Keratinocyte (primary cell): ENCODE data around the gene ATL3.

Experiments used
- CTCF ChIP-seq, 3 experiments: IDR thresholded peaks in 1 of 3; conservative IDR thresholded peaks in 1 of 3; optimal IDR thresholded peaks in 1 of 3; 2 replicates in 2 of 3; 3 replicates in 1 of 3; pipeline versions ENCODE3 to v1.5.1; 2011; ENCODE audit warnings: low read length in 3 of 3, mild to moderate bottlenecking in 3 of 3, moderate library complexity in 2 of 3, control low read depth in 1 of 3, inconsistent platforms in 1 of 3; ENCODE audit not compliant: insufficient read depth in 2 of 3; ENCODE audit errors: extremely low read depth in 1 of 3
- EZH2 ChIP-seq: IDR thresholded peaks from one replicate; pipeline ENCODE4 v1.6.1; 2012; ENCODE audit warnings: inconsistent platforms, mild to moderate bottlenecking, low read length, moderate library complexity

- TF ChIP-seq CTCF (optimal IDR thresholded peaks at IDR 0.05 in 1 of 3, IDR thresholded peaks at IDR 0.05 in 1 of 3, conservative IDR thresholded peaks at IDR 0.05 in 1 of 3; ENCODE audit: extremely low read depth in 1 of 3, insufficient read depth in 2 of 3, low read length in 3 of 3), result peak; percentile 38 to 65 (median 44)
- TF ChIP-seq EZH2, result no peak
These were observed 499 bp downstream of the ATL3 start for GRCh38 chr11:63670433-63671321.
